RWPE1 (cell line): ENCODE results near the gene DIO3.
A peak's percentile ranks its signal among the peaks of the same experiment; 100 is the strongest.

Source experiments
- CTCF ChIA-PET: fragments of 350-600 bp; sonication (Branson Sonifier 250); formaldehyde crosslinking; extraction: SDS; loops from one replicate; lab custom pipeline; 2021; lab: Yijun Ruan, JAX
- POLR2A ChIA-PET: fragments of 400-600 bp; formaldehyde crosslinking; extraction: SDS; loops from one replicate; lab custom pipeline; 2020; ENCODE audit warnings: antibody characterized with exemption; ENCODE audit not compliant: low non-redundant PET; lab: Yijun Ruan, JAX
- DNase-seq: peaks from one replicate; pipeline ENCODE4 v3.0.0; 2012; ENCODE audit warnings: low spot score
- H3K27ac ChIP-seq: fragments of 450-650 bp; 2 replicates; pipeline ENCODE4 v1.5.1; 2017
- TF ChIP-seq, protein P1 (sequence below): fragments of 450-650 bp; conservative IDR thresholded peaks from 2 replicates; pipeline ENCODE4 v1.5.1; 2017; ENCODE audit warnings: low read depth, mild to moderate bottlenecking

DIO3 gene

GRCh38 chr14:101520621-101521472 is 40.4 kb upstream of the DIO3 start:
- POLR2A ChIA-PET: no interaction called here
- TF ChIP-seq, protein P1, sequence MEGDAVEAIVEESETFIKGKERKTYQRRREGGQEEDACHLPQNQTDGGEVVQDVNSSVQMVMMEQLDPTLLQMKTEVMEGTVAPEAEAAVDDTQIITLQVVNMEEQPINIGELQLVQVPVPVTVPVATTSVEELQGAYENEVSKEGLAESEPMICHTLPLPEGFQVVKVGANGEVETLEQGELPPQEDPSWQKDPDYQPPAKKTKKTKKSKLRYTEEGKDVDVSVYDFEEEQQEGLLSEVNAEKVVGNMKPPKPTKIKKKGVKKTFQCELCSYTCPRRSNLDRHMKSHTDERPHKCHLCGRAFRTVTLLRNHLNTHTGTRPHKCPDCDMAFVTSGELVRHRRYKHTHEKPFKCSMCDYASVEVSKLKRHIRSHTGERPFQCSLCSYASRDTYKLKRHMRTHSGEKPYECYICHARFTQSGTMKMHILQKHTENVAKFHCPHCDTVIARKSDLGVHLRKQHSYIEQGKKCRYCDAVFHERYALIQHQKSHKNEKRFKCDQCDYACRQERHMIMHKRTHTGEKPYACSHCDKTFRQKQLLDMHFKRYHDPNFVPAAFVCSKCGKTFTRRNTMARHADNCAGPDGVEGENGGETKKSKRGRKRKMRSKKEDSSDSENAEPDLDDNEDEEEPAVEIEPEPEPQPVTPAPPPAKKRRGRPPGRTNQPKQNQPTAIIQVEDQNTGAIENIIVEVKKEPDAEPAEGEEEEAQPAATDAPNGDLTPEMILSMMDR: no peak
- no peak for DNase-seq
- H3K27ac ChIP-seq: peak overlapping the region; percentile 21; the same call in 1 of the 2 replicates
- CTCF ChIA-PET: no interaction called here

DNA sequence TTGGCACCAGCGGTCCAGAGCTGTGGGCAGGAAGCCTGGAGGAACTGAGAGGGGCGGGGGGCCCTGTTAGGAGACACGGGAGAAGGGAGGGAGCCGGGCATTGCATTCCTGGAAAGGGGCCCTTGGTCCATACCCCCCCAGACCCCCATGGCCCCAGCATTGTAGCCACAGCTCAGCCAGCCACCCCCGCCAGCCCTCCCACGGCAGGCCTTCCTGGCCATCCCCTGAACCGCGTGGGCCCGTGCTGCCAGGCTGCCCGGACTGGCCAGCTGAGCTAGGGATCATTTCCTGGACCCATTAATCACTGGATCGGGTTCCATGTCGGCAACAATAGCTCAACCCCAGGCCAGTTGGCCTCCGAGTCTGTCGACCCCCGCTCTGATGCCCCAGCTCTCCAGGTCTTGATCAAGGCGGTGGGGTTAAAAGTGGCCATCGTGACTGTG is 39.8 kb upstream of the DIO3 start:
- TF ChIP-seq, protein P1: no peak
- H3K27ac ChIP-seq: peak overlapping the region; percentile 21; the same call in 1 of the 2 replicates
- DNase-seq: no peak
- ChIA-PET POLR2A (no interaction called here), CTCF (no interaction called here)

GRCh38 chr14:101521978-101522377 is 39.3 kb upstream of the DIO3 start:
- DNase-seq: no peak
- ChIA-PET POLR2A (no interaction called here), CTCF (no interaction called here)
- TF ChIP-seq, protein P1: no peak
- H3K27ac ChIP-seq: no peak overlapping the region

GRCh38 chr14:101525640-101526527 is 35.4 kb upstream of the DIO3 start:
- no peak overlapping the region for H3K27ac ChIP-seq
- ChIA-PET CTCF (no interaction called here), POLR2A (no interaction called here)
- TF ChIP-seq, protein P1: no peak
- DNase-seq: no peak

DNA sequence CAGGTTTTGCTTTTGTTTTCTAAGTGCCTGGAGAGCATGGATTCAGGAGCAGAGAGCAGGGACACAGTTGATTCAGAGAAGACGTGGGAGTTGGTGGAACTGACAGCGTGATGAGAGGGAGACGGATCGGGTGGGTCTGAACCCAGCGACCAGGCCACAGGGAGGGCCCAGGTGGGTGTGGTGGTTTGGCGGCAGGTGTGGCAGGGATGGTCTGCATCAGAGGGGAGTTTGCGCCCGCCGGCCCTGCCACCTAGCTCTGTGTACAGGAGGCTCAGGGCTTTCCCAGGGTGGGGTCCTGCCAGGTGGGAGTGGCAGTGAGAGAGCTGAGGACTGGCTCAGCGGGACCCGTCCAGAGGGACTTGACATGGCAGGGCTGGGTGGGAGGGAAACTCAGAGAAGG is 33.3 kb upstream of the DIO3 start:
- TF ChIP-seq, protein P1: no peak
- no peak overlapping the region for H3K27ac ChIP-seq
- ChIA-PET CTCF (no interaction called here), POLR2A (no interaction called here)
- DNase-seq: no peak

- POLR2A ChIA-PET: no interaction called here
- TF ChIP-seq, protein P1: no peak
Measured at GRCh38 chr14:101529079-101529478, 32.2 kb upstream of the DIO3 start.

More at GRCh38 chr14:101529079-101529478, 32.2 kb upstream of the DIO3 start:
- no peak overlapping the region for H3K27ac ChIP-seq
- CTCF ChIA-PET: no interaction called here
- DNase-seq: no peak
